Spleen (tissue), 7 donors: Measurements from ENCODE around the gene ARL15.

Experiments
- POLR2A ChIP-seq, 3 donors: fragments of 450-650 bp; IDR thresholded peaks; one replicate each; pipeline ENCODE4 v1.5.1; 2017; ENCODE audit warnings: antibody characterized with exemption in 3 of 3, mild to moderate bottlenecking in 1 of 3
- POLR2AphosphoS5 ChIP-seq, 3 donors: sonication (generic); formaldehyde crosslinking; IDR thresholded peaks; one replicate each; pipeline ENCODE4 v1.5.1; 2017; ENCODE audit warnings: antibody characterized with exemption in 3 of 3
- TF ChIP-seq, protein P1 (sequence below), 11 experiments: fragments of 200-600 bp in 7 of 11; fragments of 450-650 bp in 4 of 11; sonication (generic) in 4 of 11; IDR thresholded peaks in 8 of 11; conservative IDR thresholded peaks in 3 of 11; 1 replicate in 7 of 11; 2 replicates in 4 of 11; pipeline versions ENCODE4 v1.4.0 to v1.8.0; 2016 to 2021; ENCODE audit warnings: antibody characterized with exemption in 11 of 11, inconsistent platforms in 4 of 11, mild to moderate bottlenecking in 1 of 11
- donor health status: DM: no; HTN: no; CAD: no; lungs with moderate emphysema.
- donor health status: DM: no; HTN: no; CAD: no.
- donor health status: DM: no; HTN: no; CAD: no.

DNA sequence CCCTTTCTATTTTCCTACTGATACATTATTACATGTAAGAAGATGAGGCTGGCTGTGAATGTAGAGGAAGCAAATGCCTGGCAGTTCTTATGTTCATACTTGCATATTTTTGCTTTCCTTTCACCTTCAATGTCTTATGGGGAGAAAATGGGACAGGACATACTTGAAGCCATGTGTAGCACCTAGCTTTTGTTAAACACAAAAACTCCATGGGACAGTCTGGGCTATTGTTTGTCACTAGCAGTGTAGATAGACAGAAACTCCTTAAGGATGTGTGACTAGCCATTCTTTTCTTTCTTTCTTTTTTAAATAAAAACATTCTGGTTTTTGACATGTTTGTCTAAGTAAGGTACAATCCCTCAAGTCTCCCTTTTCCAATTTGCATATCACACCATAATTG, 122.7 kb downstream of the ARL15 start:
- TF ChIP-seq, protein P1, sequence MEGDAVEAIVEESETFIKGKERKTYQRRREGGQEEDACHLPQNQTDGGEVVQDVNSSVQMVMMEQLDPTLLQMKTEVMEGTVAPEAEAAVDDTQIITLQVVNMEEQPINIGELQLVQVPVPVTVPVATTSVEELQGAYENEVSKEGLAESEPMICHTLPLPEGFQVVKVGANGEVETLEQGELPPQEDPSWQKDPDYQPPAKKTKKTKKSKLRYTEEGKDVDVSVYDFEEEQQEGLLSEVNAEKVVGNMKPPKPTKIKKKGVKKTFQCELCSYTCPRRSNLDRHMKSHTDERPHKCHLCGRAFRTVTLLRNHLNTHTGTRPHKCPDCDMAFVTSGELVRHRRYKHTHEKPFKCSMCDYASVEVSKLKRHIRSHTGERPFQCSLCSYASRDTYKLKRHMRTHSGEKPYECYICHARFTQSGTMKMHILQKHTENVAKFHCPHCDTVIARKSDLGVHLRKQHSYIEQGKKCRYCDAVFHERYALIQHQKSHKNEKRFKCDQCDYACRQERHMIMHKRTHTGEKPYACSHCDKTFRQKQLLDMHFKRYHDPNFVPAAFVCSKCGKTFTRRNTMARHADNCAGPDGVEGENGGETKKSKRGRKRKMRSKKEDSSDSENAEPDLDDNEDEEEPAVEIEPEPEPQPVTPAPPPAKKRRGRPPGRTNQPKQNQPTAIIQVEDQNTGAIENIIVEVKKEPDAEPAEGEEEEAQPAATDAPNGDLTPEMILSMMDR (IDR thresholded peaks at IDR 0.05 in 8 of 11, conservative IDR thresholded peaks at IDR 0.05 in 3 of 11), result no peak
- TF ChIP-seq POLR2AphosphoS5 (IDR thresholded peaks at IDR 0.05), result no peak
- no peak for TF ChIP-seq POLR2A (IDR thresholded peaks at IDR 0.05)
